Measurements from ENCODE around the gene ARFIP1.

- TF ChIP-seq CTCF (IDR thresholded peaks at IDR 0.05 in 4 of 5, conservative IDR thresholded peaks at IDR 0.05 in 1 of 5), result no peak
- TF ChIP-seq POLR2A (IDR thresholded peaks at IDR 0.05), result no peak
Measured at GRCh38 chr4:152946446-152946845, 166.7 kb downstream of the ARFIP1 start.

All from gastrocnemius medialis (tissue), 4 donors.